Keratinocyte (primary cell): ENCODE data around the gene SMURF1. TPM values are rescaled to one million over a fixed set of nuclear protein-coding genes. Genes with fewer than 3 reads are reported as not detected.

Source experiments
- DNase-seq: peaks from one replicate; pipeline ENCODE4 v3.0.0-alpha.2; 2011; ENCODE audit warnings: low read depth, missing footprints, low spot score
- FAIRE-seq: peaks from 2 replicates; lab custom pipeline; 2011; peaks lifted over from hg19 to GRCh38; lab: Jason Lieb, UNC
- H2AFZ ChIP-seq: 2 replicates; pipeline ENCODE4 v1.6.0; 2012; ENCODE audit warnings: low read length, control low read depth, inconsistent platforms; ENCODE audit not compliant: control insufficient read depth
- H3K27ac ChIP-seq: 2 replicates; pipeline ENCODE4 v1.5.1; 2011; ENCODE audit warnings: low read length; ENCODE audit not compliant: control insufficient read depth, insufficient read depth
- H3K27me3 ChIP-seq: 3 replicates; pipeline ENCODE4 v1.6.0; 2011; ENCODE audit warnings: low read length; ENCODE audit not compliant: control insufficient read depth, insufficient read depth; ENCODE audit errors: extremely low read depth
- H3K36me3 ChIP-seq, 2 experiments: 2 replicates in 1 of 2; 3 replicates in 1 of 2; pipeline ENCODE4 v1.5.1; 2011; ENCODE audit warnings: low read length in 2 of 2, mild to moderate bottlenecking in 1 of 2; ENCODE audit not compliant: control insufficient read depth in 2 of 2, insufficient read depth in 2 of 2; ENCODE audit errors: extremely low read depth in 1 of 2
- H3K4me1 ChIP-seq: 3 replicates; pipeline ENCODE4 v1.5.1; 2011; ENCODE audit warnings: low read length; ENCODE audit not compliant: control insufficient read depth, insufficient read depth; ENCODE audit errors: extremely low read depth
- H3K4me2 ChIP-seq: 3 replicates; pipeline ENCODE4 v1.6.0; 2011; ENCODE audit warnings: low read depth, low read length; ENCODE audit not compliant: control insufficient read depth, insufficient read depth; ENCODE audit errors: extremely low read depth
- H3K4me3 ChIP-seq, 3 experiments: fragments of 200-600 bp in 1 of 3; sonication (generic) in 1 of 3; 2 replicates in 2 of 3; 3 replicates in 1 of 3; pipeline ENCODE4 v1.5.1; 2011 to 2016; ENCODE audit warnings: low read length in 3 of 3, mild to moderate bottlenecking in 3 of 3, control low read depth in 2 of 3, inconsistent platforms in 1 of 3, low read depth in 1 of 3, mixed read lengths in 1 of 3, mixed run types in 1 of 3, moderate library complexity in 1 of 3; ENCODE audit not compliant: control insufficient read depth in 2 of 3, insufficient read depth in 2 of 3; ENCODE audit errors: extremely low read depth in 1 of 3
- H3K79me2 ChIP-seq: 2 replicates; pipeline ENCODE4 v1.6.0; 2012; ENCODE audit warnings: low read length; ENCODE audit not compliant: control insufficient read depth, insufficient read depth
- H3K9ac ChIP-seq: 3 replicates; pipeline ENCODE4 v1.6.0; 2011; ENCODE audit warnings: low read length; ENCODE audit not compliant: control insufficient read depth, insufficient read depth; ENCODE audit errors: extremely low read depth
- H3K9me1 ChIP-seq: 3 replicates; pipeline ENCODE4 v1.6.0; 2011; ENCODE audit warnings: low read length; ENCODE audit not compliant: control insufficient read depth, insufficient read depth; ENCODE audit errors: extremely low read depth
- H3K9me3 ChIP-seq: 2 replicates; pipeline ENCODE4 v1.5.1; 2012; ENCODE audit warnings: low read depth, low read length; ENCODE audit not compliant: control insufficient read depth
- H4K20me1 ChIP-seq: 3 replicates; pipeline ENCODE4 v1.6.0; 2011; ENCODE audit warnings: low read length; ENCODE audit not compliant: control insufficient read depth, insufficient read depth; ENCODE audit errors: extremely low read depth
- CTCF ChIP-seq, 3 experiments: IDR thresholded peaks in 1 of 3; conservative IDR thresholded peaks in 1 of 3; optimal IDR thresholded peaks in 1 of 3; 2 replicates in 2 of 3; 3 replicates in 1 of 3; pipeline versions ENCODE3 to v1.5.1; 2011; ENCODE audit warnings: low read length in 3 of 3, mild to moderate bottlenecking in 3 of 3, moderate library complexity in 2 of 3, control low read depth in 1 of 3, inconsistent platforms in 1 of 3; ENCODE audit not compliant: insufficient read depth in 2 of 3; ENCODE audit errors: extremely low read depth in 1 of 3
- EZH2 ChIP-seq: IDR thresholded peaks from one replicate; pipeline ENCODE4 v1.6.1; 2012; ENCODE audit warnings: inconsistent platforms, mild to moderate bottlenecking, low read length, moderate library complexity
- dilution Hi-C: fragments of 300-500 bp; cut with MboI; formaldehyde crosslinking; loops from one replicate; pipeline ENCODE4 v1.7.0; 2020; ENCODE audit warnings: low sequenced_read_pairs; ENCODE audit not compliant: extremely low pct_ligation_motif_present
- polyA plus RNA-seq, 5 experiments: library from polyadenylated mRNA; depleted of rRNA in 3 of 5; stranded (reverse) in 3 of 5; stranded (forward) in 1 of 5; unstranded in 1 of 5; fragments of >200 nt; gene quantifications; 1 replicate in 1 of 5; 2 replicates in 3 of 5; 3 replicates in 1 of 5; pipeline versions ENCODE4 v1.2.1 to v1.2.3, GENCODE V29; 2011 to 2012; ENCODE audit warnings: missing spikeins in 2 of 5, low read depth in 1 of 5, low replicate concordance in 1 of 5

The SMURF1 gene
- polyA plus RNA-seq, 1 donor (not counting 4 experiments of a cell fraction or from before 2014, with no cell fraction given), result 22.2 TPM

- FAIRE-seq, result no peak
- no peak overlapping the region for H3K4me3 ChIP-seq
- no peak for DNase-seq
- H3K79me2 ChIP-seq, result no peaks in the 10 kb centered on the region
- H3K9me1 ChIP-seq, result peaks cover 2% of the 10 kb centered on the region
- no peak overlapping the region for H3K4me2 ChIP-seq
- H3K27me3 ChIP-seq, result no peaks in the 10 kb centered on the region
- H2AFZ ChIP-seq, result no peak overlapping the region
- TF ChIP-seq EZH2 (no peak), CTCF (optimal IDR thresholded peaks at IDR 0.05 in 1 of 3, IDR thresholded peaks at IDR 0.05 in 1 of 3, conservative IDR thresholded peaks at IDR 0.05 in 1 of 3; ENCODE audit: extremely low read depth in 1 of 3, insufficient read depth in 2 of 3, low read length in 3 of 3) (no peak)
- H3K9me3 ChIP-seq, result no peaks in the 10 kb centered on the region
- no peak overlapping the region for H3K9ac ChIP-seq
- H3K27ac ChIP-seq, result no peak overlapping the region
- no peaks in the 10 kb centered on the region for H3K4me1 ChIP-seq
- dilution Hi-C loops, result no loop called here
- H3K36me3 ChIP-seq, result peaks cover 22 to 23% of the 10 kb centered on the region in 2 experiments
- H4K20me1 ChIP-seq, result no peaks in the 10 kb centered on the region
Measured at GRCh38 chr7:98998821-98999725, 144.8 kb downstream of the SMURF1 start.

- H3K9me1 ChIP-seq, result no peaks in the 10 kb centered on the region
Measured at GRCh38 chr7:98997846-98998245, 146.1 kb downstream of the SMURF1 start.

More at GRCh38 chr7:98997846-98998245, 146.1 kb downstream of the SMURF1 start:
- TF ChIP-seq EZH2 (no peak), CTCF (optimal IDR thresholded peaks at IDR 0.05 in 1 of 3, IDR thresholded peaks at IDR 0.05 in 1 of 3, conservative IDR thresholded peaks at IDR 0.05 in 1 of 3; ENCODE audit: extremely low read depth in 1 of 3, insufficient read depth in 2 of 3, low read length in 3 of 3) (no peak)
- FAIRE-seq (no peak), DNase-seq (no peak)
- dilution Hi-C loops, result no loop called here
- H3K9me3 ChIP-seq, result no peaks in the 10 kb centered on the region
- H3K4me1 ChIP-seq, result no peaks in the 10 kb centered on the region
- no peak overlapping the region for H3K27ac ChIP-seq
- H3K9ac ChIP-seq, result no peak overlapping the region
- H3K36me3 ChIP-seq, result peaks cover 26 to 32% of the 10 kb centered on the region in 2 experiments
- no peak overlapping the region for H3K4me3 ChIP-seq
- H2AFZ ChIP-seq, result no peak overlapping the region
- H3K79me2 ChIP-seq, result no peaks in the 10 kb centered on the region
- H4K20me1 ChIP-seq, result no peaks in the 10 kb centered on the region
- H3K27me3 ChIP-seq, result no peaks in the 10 kb centered on the region
- H3K4me2 ChIP-seq, result no peak overlapping the region
